Memory B cell (primary cell): Measurements from ENCODE around the gene OGDH.

Experiments used
- ATAC-seq: fragments of 150-1000 bp; cut with Tn5 transposase; 2 replicates; pipeline ENCODE4 v1.10.0; 2021; ENCODE audit warnings: low read depth, mild to moderate bottlenecking, moderate library complexity
- DNase-seq, 2 donors: peaks; one replicate each; pipeline ENCODE4 v3.0.0; 2022; ENCODE audit warnings: low spot score in 2 of 2
- H3K27ac Mint-ChIP-seq: one replicate; pipeline ENCODE4 v1.8.0; 2022; ENCODE audit warnings: mild to moderate bottlenecking, moderate library complexity, mixed read lengths
- H3K27me3 Mint-ChIP-seq: one replicate; pipeline ENCODE4 v1.8.0; 2022; ENCODE audit warnings: mixed read lengths
- H3K36me3 Mint-ChIP-seq: one replicate; pipeline ENCODE4 v1.8.0; 2022; ENCODE audit warnings: mild to moderate bottlenecking, mixed read lengths
- H3K4me1 Mint-ChIP-seq: one replicate; pipeline ENCODE4 v1.8.0; 2022; ENCODE audit warnings: mixed read lengths
- H3K4me3 Mint-ChIP-seq: one replicate; pipeline ENCODE4 v1.8.0; 2022; ENCODE audit warnings: mild to moderate bottlenecking, moderate library complexity, mixed read lengths
- H3K9me3 Mint-ChIP-seq: one replicate; pipeline ENCODE4 v1.8.0; 2022; ENCODE audit warnings: mixed read lengths

The OGDH gene

GRCh38 chr7:44647981-44648714, 41.7 kb downstream of the OGDH start:
- no peaks in the 10 kb centered on the region for H3K27me3 Mint-ChIP-seq
- H3K9me3 Mint-ChIP-seq, result no peaks in the 10 kb centered on the region
- H3K27ac Mint-ChIP-seq, result no peak overlapping the region
- peaks cover 11% of the 10 kb centered on the region for H3K4me1 Mint-ChIP-seq
- ATAC-seq (no peak), DNase-seq (no peak)
- H3K36me3 Mint-ChIP-seq, result peaks cover 8% of the 10 kb centered on the region
- no peak overlapping the region for H3K4me3 Mint-ChIP-seq

DNA sequence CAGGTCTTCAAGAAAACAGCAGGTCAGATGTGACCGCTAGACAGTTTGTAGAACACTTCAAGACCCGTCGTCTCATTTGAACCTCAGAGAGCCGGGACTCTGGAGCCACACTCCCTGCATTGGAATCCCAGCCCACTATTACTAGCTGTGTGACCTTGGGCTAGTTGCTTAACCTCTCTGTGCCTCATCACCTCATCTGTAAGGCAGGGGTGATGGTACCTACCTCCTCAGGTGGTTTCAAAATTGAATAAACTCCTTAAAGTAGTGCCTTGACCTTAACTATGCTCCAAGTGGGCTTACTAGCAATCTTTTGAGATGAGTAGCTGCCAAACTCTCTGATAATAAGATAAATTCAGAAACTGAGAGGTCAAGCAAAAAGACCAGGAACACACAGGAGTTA, 43.8 kb downstream of the OGDH start:
- peaks cover 10% of the 10 kb centered on the region for H3K36me3 Mint-ChIP-seq
- H3K9me3 Mint-ChIP-seq, result no peaks in the 10 kb centered on the region
- H3K27ac Mint-ChIP-seq, result no peak overlapping the region
- ATAC-seq, result no peak
- no peak overlapping the region for H3K4me3 Mint-ChIP-seq
- DNase-seq, result no peak
- peaks cover 6% of the 10 kb centered on the region for H3K4me1 Mint-ChIP-seq
- no peaks in the 10 kb centered on the region for H3K27me3 Mint-ChIP-seq

DNA sequence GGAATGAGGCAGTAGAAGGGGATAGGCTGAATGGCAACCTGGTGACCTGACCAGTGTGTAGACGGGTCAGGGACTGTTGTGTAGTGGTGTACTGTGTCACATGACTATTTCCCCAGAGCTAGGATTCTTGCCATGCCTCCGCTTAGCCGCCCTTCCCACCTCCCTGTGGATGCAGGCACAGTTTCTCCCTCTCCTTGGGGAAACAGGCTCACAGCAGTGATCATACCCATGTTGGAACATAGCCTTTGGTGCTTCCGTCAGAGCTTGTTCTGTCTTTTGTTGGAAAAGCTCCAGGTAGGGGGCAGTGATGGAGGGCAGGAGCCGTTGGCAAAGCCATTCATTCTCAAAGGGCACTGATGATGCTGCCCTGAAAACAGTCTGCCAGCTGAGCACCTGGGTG, 44.3 kb downstream of the OGDH start:
- Mint-ChIP-seq H3K4me1 (peaks cover 6% of the 10 kb centered on the region), H3K9me3 (no peaks in the 10 kb centered on the region), H3K36me3 (peaks cover 10% of the 10 kb centered on the region), H3K27me3 (no peaks in the 10 kb centered on the region), H3K27ac (no peak overlapping the region), H3K4me3 (no peak overlapping the region)
- DNase-seq (no peak), ATAC-seq (no peak)

GRCh38 chr7:44652535-44652934, 46.1 kb downstream of the OGDH start:
- H3K4me3 Mint-ChIP-seq, result no peak overlapping the region
- H3K4me1 Mint-ChIP-seq, result peaks cover 3% of the 10 kb centered on the region
- H3K27ac Mint-ChIP-seq, result no peak overlapping the region
- H3K9me3 Mint-ChIP-seq, result no peaks in the 10 kb centered on the region
- ATAC-seq (no peak), DNase-seq (no peak)
- peaks cover 21% of the 10 kb centered on the region for H3K36me3 Mint-ChIP-seq
- H3K27me3 Mint-ChIP-seq, result no peaks in the 10 kb centered on the region

DNA sequence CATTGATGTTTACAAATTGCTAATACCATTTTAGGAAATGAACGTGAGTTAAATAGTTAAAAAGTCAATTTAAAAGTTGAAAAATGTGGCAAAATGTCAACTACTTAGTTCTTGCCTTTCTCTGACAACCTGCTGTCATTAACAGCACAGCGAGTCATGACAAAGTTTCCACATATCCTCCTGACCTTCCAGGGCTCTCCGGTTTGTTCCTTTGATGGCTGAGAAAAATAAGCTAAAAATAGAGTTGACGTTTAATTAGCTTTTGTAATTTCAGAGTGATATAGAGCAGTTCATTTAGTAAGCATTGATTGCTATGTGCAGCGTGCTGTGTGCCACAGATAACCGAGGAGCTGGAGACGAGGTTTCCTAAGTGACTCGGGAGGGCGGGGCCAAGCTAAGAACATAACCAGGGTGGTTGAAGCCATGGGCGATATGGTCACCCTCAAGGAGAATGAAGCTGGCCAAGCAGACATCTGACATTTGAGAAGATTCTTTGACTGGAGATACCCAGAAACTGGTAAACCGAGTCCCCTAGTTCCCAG, 47.9 kb downstream of the OGDH start:
- ATAC-seq (no peak), DNase-seq (no peak)
- Mint-ChIP-seq H3K36me3 (peaks cover 25% of the 10 kb centered on the region), H3K27me3 (no peaks in the 10 kb centered on the region), H3K27ac (no peak overlapping the region), H3K4me1 (peaks cover 3% of the 10 kb centered on the region), H3K9me3 (no peaks in the 10 kb centered on the region), H3K4me3 (no peak overlapping the region)

GRCh38 chr7:44655341-44655740, 48.9 kb downstream of the OGDH start:
- Mint-ChIP-seq H3K4me3 (no peak overlapping the region), H3K4me1 (peaks cover 6% of the 10 kb centered on the region), H3K36me3 (peaks cover 31% of the 10 kb centered on the region), H3K27me3 (no peaks in the 10 kb centered on the region), H3K9me3 (peaks cover 3% of the 10 kb centered on the region), H3K27ac (peak overlapping the region; percentile 38)
- no peak for ATAC-seq
- no peak for DNase-seq

- H3K27ac Mint-ChIP-seq, result no peak overlapping the region
Observed at GRCh38 chr7:44658979-44659378, 52.6 kb downstream of the OGDH start.

DNA sequence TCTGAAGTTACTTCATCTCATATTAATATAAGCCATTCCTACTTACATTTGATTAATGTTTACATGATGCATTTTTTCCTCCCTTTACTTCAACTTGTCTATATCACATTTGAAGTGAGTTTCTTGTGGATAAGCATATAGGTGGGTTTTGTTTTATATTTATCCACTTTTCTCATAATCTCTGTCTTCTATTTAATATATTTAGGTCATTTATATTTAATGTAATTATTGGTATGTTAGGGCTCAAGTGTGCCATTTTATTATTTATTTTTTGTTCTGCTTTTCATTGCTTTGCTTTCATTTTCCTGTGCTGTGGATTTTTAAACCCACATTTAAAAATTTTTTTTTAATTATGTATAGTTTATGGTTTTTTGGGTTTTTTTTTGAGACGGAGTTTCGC, 54.8 kb downstream of the OGDH start:
- ATAC-seq (no peak), DNase-seq (no peak)
- Mint-ChIP-seq H3K27ac (no peak overlapping the region), H3K4me1 (peaks cover 5% of the 10 kb centered on the region), H3K27me3 (no peaks in the 10 kb centered on the region), H3K36me3 (peaks cover 45% of the 10 kb centered on the region), H3K9me3 (peaks cover 10% of the 10 kb centered on the region), H3K4me3 (no peak overlapping the region)

More at GRCh38 chr7:44658979-44659378, 52.6 kb downstream of the OGDH start:
- Mint-ChIP-seq H3K27me3 (no peaks in the 10 kb centered on the region), H3K4me3 (no peak overlapping the region), H3K9me3 (peaks cover 10% of the 10 kb centered on the region), H3K4me1 (peaks cover 6% of the 10 kb centered on the region), H3K36me3 (peaks cover 45% of the 10 kb centered on the region)
- DNase-seq, result no peak
- ATAC-seq, result no peak

- DNase-seq (no peak), ATAC-seq (no peak)
- Mint-ChIP-seq H3K27me3 (no peaks in the 10 kb centered on the region), H3K36me3 (peaks cover 35% of the 10 kb centered on the region), H3K9me3 (peaks cover 8% of the 10 kb centered on the region), H3K27ac (no peak overlapping the region), H3K4me1 (peaks cover 5% of the 10 kb centered on the region), H3K4me3 (no peak overlapping the region)
Observed at GRCh38 chr7:44664780-44665461, 58.5 kb downstream of the OGDH start.

DNA sequence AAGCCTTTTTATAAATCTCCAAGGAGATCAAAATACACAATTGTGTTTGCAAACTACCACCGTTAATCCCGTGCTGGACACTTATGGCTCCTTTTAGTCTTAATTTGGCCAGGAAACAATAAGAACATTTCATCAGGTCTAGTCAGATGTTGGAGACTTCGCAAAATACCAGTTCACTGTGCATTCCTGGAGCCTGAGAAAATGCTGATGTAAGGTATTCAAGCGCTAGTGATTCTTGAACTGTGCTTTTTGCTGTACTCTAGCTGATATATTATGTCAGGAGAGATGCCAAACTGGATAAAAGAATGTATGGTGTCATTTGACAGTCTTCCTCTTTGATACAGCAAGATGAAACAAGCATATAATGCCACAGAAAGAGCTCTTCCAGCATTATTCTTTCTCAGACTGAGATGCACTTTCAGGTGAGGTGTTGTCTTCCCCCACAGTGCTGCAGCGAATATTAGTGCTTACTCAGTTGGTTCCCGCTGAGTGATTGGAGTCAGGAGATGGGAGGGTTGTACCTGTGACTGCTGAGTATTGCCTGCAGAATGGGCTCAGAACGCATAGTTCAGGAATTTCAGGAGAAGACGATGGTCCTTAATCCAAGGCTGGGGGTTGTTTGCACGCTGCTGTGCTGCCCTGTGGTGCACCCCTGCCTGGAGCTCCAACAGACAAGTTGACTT, 59.2 kb downstream of the OGDH start:
- Mint-ChIP-seq H3K36me3 (peaks cover 31% of the 10 kb centered on the region), H3K9me3 (peaks cover 5% of the 10 kb centered on the region), H3K27ac (no peak overlapping the region), H3K27me3 (no peaks in the 10 kb centered on the region), H3K4me1 (peaks cover 7% of the 10 kb centered on the region), H3K4me3 (no peak overlapping the region)
- no peak for DNase-seq
- ATAC-seq, result no peak

DNA sequence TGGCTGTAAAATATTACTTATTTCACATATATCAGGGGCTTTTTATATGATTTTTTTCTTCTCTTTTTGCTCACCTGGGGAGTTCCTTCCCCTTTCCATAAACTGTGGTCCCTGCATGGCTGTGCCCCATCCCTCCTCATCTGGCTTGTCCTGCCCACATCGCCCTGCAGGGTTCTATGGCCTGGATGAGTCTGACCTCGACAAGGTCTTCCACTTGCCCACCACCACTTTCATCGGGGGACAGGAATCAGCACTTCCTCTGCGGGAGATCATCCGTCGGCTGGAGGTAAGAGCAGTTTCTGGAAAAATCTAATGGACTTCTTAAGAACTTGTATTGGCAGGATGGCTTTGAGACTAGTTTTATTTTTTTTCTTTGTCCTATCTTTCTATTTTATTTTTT, 60.1 kb downstream of the OGDH start:
- H3K36me3 Mint-ChIP-seq, result peaks cover 28% of the 10 kb centered on the region
- no peaks in the 10 kb centered on the region for H3K9me3 Mint-ChIP-seq
- DNase-seq (no peak), ATAC-seq (no peak)
- H3K27me3 Mint-ChIP-seq, result no peaks in the 10 kb centered on the region
- peaks cover 7% of the 10 kb centered on the region for H3K4me1 Mint-ChIP-seq
- no peak overlapping the region for H3K27ac Mint-ChIP-seq
- H3K4me3 Mint-ChIP-seq, result no peak overlapping the region

GRCh38 chr7:44667190-44667589, 60.8 kb downstream of the OGDH start:
- Mint-ChIP-seq H3K4me3 (no peak overlapping the region), H3K36me3 (peaks cover 26% of the 10 kb centered on the region), H3K27ac (no peak overlapping the region), H3K4me1 (peaks cover 7% of the 10 kb centered on the region), H3K27me3 (no peaks in the 10 kb centered on the region), H3K9me3 (no peaks in the 10 kb centered on the region)
- DNase-seq (no peak), ATAC-seq (no peak)

- H3K4me3 Mint-ChIP-seq, result no peak overlapping the region
- no peak for DNase-seq
Observed at GRCh38 chr7:44671069-44671468, 64.6 kb downstream of the OGDH start.

DNA sequence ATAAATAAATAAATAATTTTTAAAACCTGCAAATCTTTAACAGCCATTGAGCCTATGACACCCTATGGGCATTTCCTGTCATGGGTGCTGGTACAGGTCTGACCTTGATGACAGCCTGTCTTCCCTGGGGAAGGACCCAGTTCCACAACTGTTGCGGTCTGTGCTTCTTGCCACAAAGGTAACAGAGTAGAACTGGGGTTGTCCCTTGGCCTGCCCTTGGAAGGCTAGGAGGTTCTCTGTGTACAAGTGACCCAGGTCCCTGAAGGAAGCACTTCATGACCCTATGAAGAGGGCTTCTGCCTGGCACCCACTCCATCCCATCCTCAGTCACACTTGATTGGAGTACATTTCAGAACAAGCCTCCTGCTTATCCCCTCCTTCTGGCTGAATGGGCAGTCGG, 66.9 kb downstream of the OGDH start:
- H3K9me3 Mint-ChIP-seq, result no peaks in the 10 kb centered on the region
- peaks cover 2% of the 10 kb centered on the region for H3K4me1 Mint-ChIP-seq
- ATAC-seq, result no peak
- H3K27ac Mint-ChIP-seq, result peak overlapping the region; percentile 47
- no peak overlapping the region for H3K4me3 Mint-ChIP-seq
- no peaks in the 10 kb centered on the region for H3K27me3 Mint-ChIP-seq
- H3K36me3 Mint-ChIP-seq, result peaks cover 18% of the 10 kb centered on the region
- no peak for DNase-seq

More at GRCh38 chr7:44671069-44671468, 64.6 kb downstream of the OGDH start:
- H3K27me3 Mint-ChIP-seq, result no peaks in the 10 kb centered on the region
- H3K36me3 Mint-ChIP-seq, result peaks cover 22% of the 10 kb centered on the region
- no peak overlapping the region for H3K27ac Mint-ChIP-seq
- no peaks in the 10 kb centered on the region for H3K9me3 Mint-ChIP-seq
- peaks cover 6% of the 10 kb centered on the region for H3K4me1 Mint-ChIP-seq
- no peak for ATAC-seq
